Cardiac atrium fibroblast (primary cell): ENCODE results near the gene SMARCC1. TPM values are rescaled to one million over a fixed set of nuclear protein-coding genes. Genes with fewer than 3 reads are reported as not detected.

Experiments
- total RNA-seq: library from RNA; depleted of rRNA; stranded (reverse); fragments of >200 nt; gene quantifications from 2 replicates; pipeline ENCODE4 v1.2.3, GENCODE V29; 2015

The SMARCC1 gene
- 20.4 and 22.8 TPM in 2 replicates for total RNA-seq

GRCh38 chr3:47781685-47782445 is at the start of gene SMARCC1:
Gene SMARCC1 (minus strand): TSS chr3:47781893. CDS start chr3:47781797, 96 bp downstream.

DNA sequence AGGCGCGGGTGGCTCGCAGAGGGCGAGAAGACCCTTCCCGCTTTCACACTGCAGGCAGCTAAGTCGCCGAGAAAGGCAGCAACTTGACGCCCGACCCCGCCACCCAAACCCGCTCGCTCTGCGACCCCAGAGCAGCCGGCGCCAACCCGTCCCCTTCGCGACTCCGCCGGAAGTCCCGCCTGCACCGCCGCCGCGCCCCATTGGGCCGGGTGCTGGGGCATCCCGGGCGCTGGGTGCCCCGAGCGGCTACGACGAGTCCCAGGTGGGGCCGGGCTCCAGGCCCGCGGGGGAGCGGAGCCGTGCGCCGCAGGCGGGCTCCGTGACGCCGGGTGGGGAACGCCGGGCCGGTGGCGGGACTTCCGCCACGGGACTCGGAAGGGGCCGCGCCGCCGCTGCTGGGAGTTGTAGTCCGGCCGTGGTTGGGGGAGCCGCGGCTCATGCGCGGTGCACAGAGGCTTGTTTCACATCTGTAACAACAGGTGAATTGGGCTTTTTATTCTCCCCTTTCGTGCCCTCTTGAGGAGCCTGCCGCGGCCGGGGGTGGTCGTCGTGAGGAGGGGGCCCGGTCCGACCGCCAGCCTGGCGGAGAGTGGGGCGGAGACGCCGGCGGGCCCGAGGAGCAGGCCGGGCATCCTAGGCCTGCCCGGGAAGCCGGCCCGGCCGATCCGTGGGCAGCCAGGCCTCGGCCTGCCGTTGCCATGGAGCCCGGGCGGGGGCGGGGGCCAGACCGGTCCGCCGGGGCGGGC is 21.2 kb upstream of the SMARCC1 start, which contains the start of gene DHX30:
TSS of gene DHX30 (plus strand) at position 405 of the 746 bp plus-strand sequence. CDS start 7,546 bp downstream, outside the sequence.

DNA sequence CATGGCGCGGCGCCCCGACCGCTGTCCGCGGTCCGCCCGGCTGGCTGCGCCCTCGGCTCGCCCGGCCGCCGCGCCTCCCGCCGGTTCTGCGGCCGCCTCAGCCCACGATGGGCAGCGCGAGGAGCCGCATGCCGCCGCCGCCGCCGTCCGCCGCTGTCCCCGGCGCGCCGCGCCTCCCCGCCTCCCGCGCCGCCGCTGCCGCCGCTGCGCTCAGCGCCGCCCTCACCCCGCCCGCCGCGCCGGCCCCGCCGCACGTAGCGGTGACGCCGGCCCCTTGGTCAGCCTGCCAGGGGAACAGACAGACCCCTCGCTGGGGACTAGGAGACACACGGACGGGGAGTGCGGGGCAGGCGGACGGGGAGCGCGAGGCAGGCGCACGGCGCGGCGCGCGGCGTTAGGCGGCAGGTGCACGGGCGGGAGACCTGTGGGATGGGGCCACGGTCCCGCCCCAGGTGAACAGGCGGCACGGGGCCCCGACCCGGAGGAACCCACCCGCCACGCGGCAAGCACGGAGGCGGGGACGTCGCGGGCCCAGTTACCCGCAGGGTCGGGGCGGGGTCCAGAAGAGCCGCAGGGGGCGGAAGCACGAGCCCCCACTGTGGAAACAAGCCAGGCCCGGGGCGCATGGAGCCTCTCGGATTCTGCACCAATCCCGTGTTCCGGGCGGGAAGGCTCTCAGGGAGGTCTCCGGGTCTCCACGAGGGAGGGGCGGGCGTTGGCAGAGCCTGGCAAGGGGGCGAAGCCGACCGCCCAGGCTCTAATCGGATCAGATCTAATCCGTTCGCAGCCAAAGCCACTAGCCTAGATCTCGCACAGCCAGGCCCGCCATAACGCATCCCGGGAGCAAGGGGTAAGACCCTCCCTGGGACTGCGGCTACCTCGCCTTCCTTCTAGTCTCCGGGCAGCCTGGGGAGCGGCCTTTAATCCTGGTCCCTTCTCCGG is 202.7 kb downstream of the SMARCC1 start, which contains the start of gene CSPG5:
TSS of gene CSPG5 (minus strand) at position 175 of the 942 bp plus-strand sequence. CDS start at position 3, 172 bp downstream.

Other genes starting within 250 kb of the SMARCC1 start
- 0.90 TPM in 1 of 2 replicates, not detected in the other for gene CSPG5, start 203.0 kb downstream of the SMARCC1 start, total RNA-seq
- gene DHX30, start 21.2 kb upstream of the SMARCC1 start, total RNA-seq = 37.7 and 44.9 TPM in 2 replicates
- gene MAP4, start 234.5 kb upstream of the SMARCC1 start, total RNA-seq = 127 and 134 TPM in 2 replicates